ENCODE results near the gene UBL3.

UBL3 gene

DNA sequence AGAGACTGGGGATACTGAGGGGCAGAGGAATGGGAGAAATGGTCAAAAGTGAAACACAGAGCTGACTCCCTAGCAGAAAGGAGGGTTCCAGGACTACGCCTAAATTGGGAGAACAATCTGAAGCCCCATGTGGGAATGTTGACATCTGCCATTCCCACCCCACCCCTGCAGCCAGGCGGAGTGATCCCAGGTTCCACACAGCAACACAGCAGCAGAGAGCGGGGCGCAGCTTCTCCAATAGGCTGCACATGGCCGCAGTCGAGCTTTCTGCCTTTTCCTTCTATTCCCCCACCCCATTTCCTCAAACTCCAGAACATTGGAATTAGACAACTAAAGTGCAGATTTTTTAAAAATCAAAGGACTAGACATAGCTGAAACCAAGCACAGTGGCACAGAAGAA is 104.7 kb downstream of the UBL3 start:
- DNase-seq (ENCODE audit: insufficient read length, low spot score) = no peak
- no peak for TF ChIP-seq POLR2A (IDR thresholded peaks at IDR 0.05; ENCODE audit: low read depth, low read length)
- no peak for TF ChIP-seq POLR2AphosphoS5 (IDR thresholded peaks at IDR 0.05; ENCODE audit: low read depth, low read length)
- TF ChIP-seq TAF1 (IDR thresholded peaks at IDR 0.05; ENCODE audit: low read depth, low read length) = no peak
- TF ChIP-seq POU2F2 (IDR thresholded peaks at IDR 0.05; ENCODE audit: low read depth, low read length) = no peak
- TF ChIP-seq PAX5 (IDR thresholded peaks at IDR 0.05; ENCODE audit: insufficient read depth, low read length, severe bottlenecking) = no peak
- no peak for TF ChIP-seq SPI1 (IDR thresholded peaks at IDR 0.05; ENCODE audit: low read depth, low read length)
- no peak for FAIRE-seq

DNA sequence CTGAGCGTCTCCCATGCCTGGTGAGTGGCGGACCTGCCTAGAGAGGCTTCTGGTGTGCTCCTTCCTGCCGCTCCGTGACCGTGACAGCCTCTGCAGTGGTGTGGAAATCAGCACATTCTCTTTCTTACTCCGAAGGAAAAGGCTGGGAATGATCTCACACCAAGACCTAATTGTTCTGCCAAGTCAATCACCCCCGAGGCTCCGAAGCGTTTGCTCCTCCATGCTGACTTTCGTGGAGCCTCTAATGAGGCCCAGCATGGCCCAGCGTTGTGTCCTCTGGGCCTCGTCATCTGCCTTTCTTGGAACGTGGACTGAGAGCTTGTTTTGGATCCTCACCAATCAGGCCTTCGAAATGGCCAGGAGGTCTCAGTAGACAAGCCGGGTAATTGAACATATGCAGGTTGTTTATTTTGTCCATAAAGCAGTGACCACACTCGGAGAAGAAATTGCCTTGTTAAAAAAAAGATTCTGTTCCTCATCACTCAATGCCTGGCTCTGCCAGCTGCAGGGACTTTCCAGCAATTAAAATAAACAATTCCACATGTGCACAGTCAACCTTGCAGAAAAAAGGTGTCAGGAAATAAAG is 107.1 kb downstream of the UBL3 start:
- TF ChIP-seq PAX5 (IDR thresholded peaks at IDR 0.05; ENCODE audit: insufficient read depth, low read length, severe bottlenecking) = no peak
- TF ChIP-seq SPI1 (IDR thresholded peaks at IDR 0.05; ENCODE audit: low read depth, low read length) = no peak
- no peak for TF ChIP-seq TAF1 (IDR thresholded peaks at IDR 0.05; ENCODE audit: low read depth, low read length)
- no peak for TF ChIP-seq POU2F2 (IDR thresholded peaks at IDR 0.05; ENCODE audit: low read depth, low read length)
- no peak for TF ChIP-seq POLR2AphosphoS5 (IDR thresholded peaks at IDR 0.05; ENCODE audit: low read depth, low read length)
- TF ChIP-seq POLR2A (IDR thresholded peaks at IDR 0.05; ENCODE audit: low read depth, low read length) = no peak
- no peak for DNase-seq (ENCODE audit: insufficient read length, low spot score)
- FAIRE-seq = no peak

DNA sequence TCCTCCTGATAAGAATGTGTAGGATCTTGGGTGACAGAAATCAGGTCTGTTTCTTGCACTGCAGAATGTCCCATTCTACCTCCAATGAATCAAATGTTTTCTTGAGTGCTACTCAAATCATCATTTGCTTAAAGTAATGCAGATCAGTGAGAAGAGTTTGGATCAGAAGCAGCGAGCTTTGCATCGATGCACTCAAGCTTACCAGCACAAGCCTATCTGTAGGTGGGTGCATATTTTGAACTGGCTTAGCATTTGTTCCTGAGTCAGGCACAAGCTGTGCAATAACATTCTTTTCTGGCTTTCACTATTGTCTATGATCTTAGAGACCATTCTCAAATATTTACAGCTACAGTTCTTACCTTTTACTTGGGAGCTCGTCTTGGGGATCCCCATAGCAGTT is 109.5 kb downstream of the UBL3 start:
- DNase-seq (ENCODE audit: insufficient read length, low spot score) = no peak
- no peak for TF ChIP-seq POU2F2 (IDR thresholded peaks at IDR 0.05; ENCODE audit: low read depth, low read length)
- TF ChIP-seq PAX5 (IDR thresholded peaks at IDR 0.05; ENCODE audit: insufficient read depth, low read length, severe bottlenecking) = no peak
- TF ChIP-seq POLR2AphosphoS5 (IDR thresholded peaks at IDR 0.05; ENCODE audit: low read depth, low read length) = no peak
- TF ChIP-seq POLR2A (IDR thresholded peaks at IDR 0.05; ENCODE audit: low read depth, low read length) = no peak
- no peak for TF ChIP-seq SPI1 (IDR thresholded peaks at IDR 0.05; ENCODE audit: low read depth, low read length)
- TF ChIP-seq TAF1 (IDR thresholded peaks at IDR 0.05; ENCODE audit: low read depth, low read length) = no peak
- no peak for FAIRE-seq

DNA sequence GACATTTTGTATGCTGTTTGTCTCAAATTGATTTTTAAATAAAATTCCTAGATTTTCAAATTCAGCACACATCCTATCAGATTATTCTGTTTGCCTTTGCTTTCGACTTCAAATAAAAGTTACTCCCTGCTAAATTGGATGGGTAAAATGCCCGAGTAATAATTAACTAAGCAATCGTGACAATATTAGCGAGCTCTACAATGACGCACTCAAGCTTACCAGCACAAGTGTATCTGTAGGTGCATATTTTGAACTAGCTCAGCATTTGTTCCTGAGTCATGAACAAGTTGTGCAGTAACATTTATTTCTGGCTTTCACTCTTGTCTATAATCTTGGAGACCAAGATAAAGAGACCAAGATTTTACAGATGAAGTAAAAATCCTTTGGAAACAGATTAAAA is 113.4 kb downstream of the UBL3 start:
- TF ChIP-seq POLR2A (IDR thresholded peaks at IDR 0.05; ENCODE audit: low read depth, low read length) (no peak), POU2F2 (IDR thresholded peaks at IDR 0.05; ENCODE audit: low read depth, low read length) (no peak), PAX5 (IDR thresholded peaks at IDR 0.05; ENCODE audit: insufficient read depth, low read length, severe bottlenecking) (no peak)
- no peak for DNase-seq (ENCODE audit: insufficient read length, low spot score)
- FAIRE-seq = no peak

- TF ChIP-seq SPI1 (IDR thresholded peaks at IDR 0.05; ENCODE audit: low read depth, low read length) = peak; percentile 79
- no peak for TF ChIP-seq POLR2AphosphoS5 (IDR thresholded peaks at IDR 0.05; ENCODE audit: low read depth, low read length)
- no peak for DNase-seq (ENCODE audit: insufficient read length, low spot score)
- FAIRE-seq = no peak
These were observed 117.2 kb downstream of the UBL3 start for GRCh38 chr13:29733147-29733611.

- FAIRE-seq = no peak
- TF ChIP-seq POLR2A (IDR thresholded peaks at IDR 0.05; ENCODE audit: low read depth, low read length) (no peak), SPI1 (IDR thresholded peaks at IDR 0.05; ENCODE audit: low read depth, low read length) (no peak), TAF1 (IDR thresholded peaks at IDR 0.05; ENCODE audit: low read depth, low read length) (no peak), POLR2AphosphoS5 (IDR thresholded peaks at IDR 0.05; ENCODE audit: low read depth, low read length) (no peak), PAX5 (IDR thresholded peaks at IDR 0.05; ENCODE audit: insufficient read depth, low read length, severe bottlenecking) (no peak), POU2F2 (IDR thresholded peaks at IDR 0.05; ENCODE audit: low read depth, low read length) (no peak)
- no peak for DNase-seq (ENCODE audit: insufficient read length, low spot score)
These were observed 120.2 kb downstream of the UBL3 start for GRCh38 chr13:29730253-29730652.

GRCh38 chr13:29722415-29722814 is 128.0 kb downstream of the UBL3 start:
- FAIRE-seq = no peak
- no peak for TF ChIP-seq SPI1 (IDR thresholded peaks at IDR 0.05; ENCODE audit: low read depth, low read length)
- no peak for DNase-seq (ENCODE audit: insufficient read length, low spot score)

DNA sequence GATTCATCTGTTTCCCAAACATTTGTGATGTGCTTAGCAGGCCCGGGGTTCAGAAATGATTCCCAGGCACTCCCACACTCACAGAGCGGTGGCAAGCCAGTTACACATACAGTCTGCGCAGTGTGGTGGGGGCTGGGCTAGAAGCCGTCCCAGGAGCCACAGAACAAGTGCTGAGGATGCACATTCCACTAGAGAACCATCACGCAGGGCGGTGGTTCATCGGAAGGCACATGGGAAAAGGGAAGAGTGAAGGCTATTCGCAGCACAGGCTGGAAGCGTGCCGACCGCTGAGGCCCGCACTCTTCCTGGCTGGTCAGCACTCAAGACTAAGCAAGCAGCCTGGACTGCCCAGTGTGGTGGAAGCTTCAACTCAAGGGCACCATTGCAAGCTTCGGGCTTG is 128.7 kb downstream of the UBL3 start:
- TF ChIP-seq PAX5 (IDR thresholded peaks at IDR 0.05; ENCODE audit: insufficient read depth, low read length, severe bottlenecking) (no peak), POU2F2 (IDR thresholded peaks at IDR 0.05; ENCODE audit: low read depth, low read length) (no peak), POLR2AphosphoS5 (IDR thresholded peaks at IDR 0.05; ENCODE audit: low read depth, low read length) (no peak), SPI1 (IDR thresholded peaks at IDR 0.05; ENCODE audit: low read depth, low read length) (no peak), POLR2A (IDR thresholded peaks at IDR 0.05; ENCODE audit: low read depth, low read length) (no peak), TAF1 (IDR thresholded peaks at IDR 0.05; ENCODE audit: low read depth, low read length) (no peak)
- no peak for FAIRE-seq

GRCh38 chr13:29718694-29719093 is 131.7 kb downstream of the UBL3 start:
- TF ChIP-seq POLR2AphosphoS5 (IDR thresholded peaks at IDR 0.05; ENCODE audit: low read depth, low read length) (no peak), SPI1 (IDR thresholded peaks at IDR 0.05; ENCODE audit: low read depth, low read length) (no peak), PAX5 (IDR thresholded peaks at IDR 0.05; ENCODE audit: insufficient read depth, low read length, severe bottlenecking) (no peak), TAF1 (IDR thresholded peaks at IDR 0.05; ENCODE audit: low read depth, low read length) (no peak), POU2F2 (IDR thresholded peaks at IDR 0.05; ENCODE audit: low read depth, low read length) (no peak), POLR2A (IDR thresholded peaks at IDR 0.05; ENCODE audit: low read depth, low read length) (no peak)
- FAIRE-seq (no peak), DNase-seq (ENCODE audit: insufficient read length, low spot score) (no peak)

More for the DNA sequence above, 128.7 kb downstream of the UBL3 start:
- DNase-seq (ENCODE audit: insufficient read length, low spot score) = no peak

DNA sequence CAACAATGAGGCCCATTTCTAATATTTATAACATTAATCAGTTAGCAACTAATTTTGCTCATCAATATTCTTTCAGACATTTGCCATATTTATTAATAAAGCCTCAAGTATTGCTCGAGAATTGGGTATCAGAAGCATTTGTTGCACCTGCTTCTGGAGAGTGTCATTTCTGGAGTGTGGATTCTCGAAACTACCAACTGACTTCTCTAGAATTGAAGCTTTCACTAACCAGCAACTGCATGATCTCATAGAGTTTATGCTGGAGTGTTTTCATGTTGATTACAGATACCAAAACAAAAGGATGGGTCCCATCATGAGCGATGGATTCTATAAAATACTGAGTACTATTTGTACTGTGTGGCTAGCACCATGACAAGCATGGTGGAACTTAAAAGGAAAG is 133.9 kb downstream of the UBL3 start:
- TF ChIP-seq SPI1 (IDR thresholded peaks at IDR 0.05; ENCODE audit: low read depth, low read length) (no peak), PAX5 (IDR thresholded peaks at IDR 0.05; ENCODE audit: insufficient read depth, low read length, severe bottlenecking) (no peak), TAF1 (IDR thresholded peaks at IDR 0.05; ENCODE audit: low read depth, low read length) (no peak), POU2F2 (IDR thresholded peaks at IDR 0.05; ENCODE audit: low read depth, low read length) (no peak), POLR2A (IDR thresholded peaks at IDR 0.05; ENCODE audit: low read depth, low read length) (no peak), POLR2AphosphoS5 (IDR thresholded peaks at IDR 0.05; ENCODE audit: low read depth, low read length) (no peak)
- DNase-seq (ENCODE audit: insufficient read length, low spot score) (no peak), FAIRE-seq (no peak)

Measured in GM12891 (cell line).